ENCODE measurements around the gene RBM26. TPM values are rescaled to one million over a fixed set of nuclear protein-coding genes. Genes with fewer than 3 reads are reported as not detected.

The RBM26 gene
- total RNA-seq, result 43.4 TPM

GRCh38 chr13:79405831-79406596, at the start of gene RBM26:
Gene RBM26 (minus strand): TSS chr13:79406255. CDS start chr13:79405774, 481 bp downstream.

Small RNAs within 50 kb of the gene (small RNA-seq; reads per million reads assigned to genes)
- gene RNA5SP33 (ENCODE audit: low replicate concordance), result not detected

Other genes starting within 250 kb of the RBM26 start
- gene NDFIP2, start 74.9 kb upstream of the RBM26 start, total RNA-seq, result 46.5 TPM

All from metanephros (tissue), 2 donors.